ENCODE measurements around the gene LHX4.

DNA sequence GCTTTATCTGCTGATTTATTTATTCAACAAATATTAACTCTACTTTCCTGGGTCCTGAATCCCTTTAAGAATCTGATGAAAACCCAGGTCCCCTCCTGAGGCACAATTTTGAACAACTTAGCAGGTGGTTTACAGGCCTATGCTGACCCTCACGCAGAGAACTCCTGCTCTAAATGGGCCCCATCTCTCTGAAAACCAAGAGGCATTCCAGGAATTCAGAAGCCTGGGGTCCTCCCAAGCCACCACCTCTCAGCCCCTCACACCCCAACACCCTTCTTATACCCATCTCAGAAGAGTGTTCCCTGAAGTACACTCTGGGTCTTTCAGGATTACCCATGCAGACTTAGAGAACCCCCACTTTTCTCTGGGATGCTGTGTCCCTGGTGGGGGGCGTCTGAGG lies 34.5 kb downstream of the LHX4 start:
- TF ChIP-seq, protein P1, sequence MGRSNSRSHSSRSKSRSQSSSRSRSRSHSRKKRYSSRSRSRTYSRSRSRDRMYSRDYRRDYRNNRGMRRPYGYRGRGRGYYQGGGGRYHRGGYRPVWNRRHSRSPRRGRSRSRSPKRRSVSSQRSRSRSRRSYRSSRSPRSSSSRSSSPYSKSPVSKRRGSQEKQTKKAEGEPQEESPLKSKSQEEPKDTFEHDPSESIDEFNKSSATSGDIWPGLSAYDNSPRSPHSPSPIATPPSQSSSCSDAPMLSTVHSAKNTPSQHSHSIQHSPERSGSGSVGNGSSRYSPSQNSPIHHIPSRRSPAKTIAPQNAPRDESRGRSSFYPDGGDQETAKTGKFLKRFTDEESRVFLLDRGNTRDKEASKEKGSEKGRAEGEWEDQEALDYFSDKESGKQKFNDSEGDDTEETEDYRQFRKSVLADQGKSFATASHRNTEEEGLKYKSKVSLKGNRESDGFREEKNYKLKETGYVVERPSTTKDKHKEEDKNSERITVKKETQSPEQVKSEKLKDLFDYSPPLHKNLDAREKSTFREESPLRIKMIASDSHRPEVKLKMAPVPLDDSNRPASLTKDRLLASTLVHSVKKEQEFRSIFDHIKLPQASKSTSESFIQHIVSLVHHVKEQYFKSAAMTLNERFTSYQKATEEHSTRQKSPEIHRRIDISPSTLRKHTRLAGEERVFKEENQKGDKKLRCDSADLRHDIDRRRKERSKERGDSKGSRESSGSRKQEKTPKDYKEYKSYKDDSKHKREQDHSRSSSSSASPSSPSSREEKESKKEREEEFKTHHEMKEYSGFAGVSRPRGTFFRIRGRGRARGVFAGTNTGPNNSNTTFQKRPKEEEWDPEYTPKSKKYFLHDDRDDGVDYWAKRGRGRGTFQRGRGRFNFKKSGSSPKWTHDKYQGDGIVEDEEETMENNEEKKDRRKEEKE (IDR thresholded peaks at IDR 0.05), result no peak
- TF ChIP-seq USF2 (IDR thresholded peaks at IDR 0.05; ENCODE audit: low read depth, low read length) (no peak), USF2 (CRISPR knock-in tag; IDR thresholded peaks at IDR 0.05; ENCODE audit: borderline replicate concordance) (no peak), ZFP90 (CRISPR knock-in tag; IDR thresholded peaks at IDR 0.05; ENCODE audit: borderline replicate concordance) (no peak), ZBTB8A (CRISPR knock-in tag; IDR thresholded peaks at IDR 0.05; ENCODE audit: borderline replicate concordance, low read depth) (no peak), CEBPB (IDR thresholded peaks at IDR 0.05; ENCODE audit: borderline replicate concordance, low read depth, low read length) (no peak), KLF11 (CRISPR knock-in tag; IDR thresholded peaks at IDR 0.05) (no peak), ZNF282 (IDR thresholded peaks at IDR 0.05; ENCODE audit: partially characterized antibody) (no peak), POLR2A (IDR thresholded peaks at IDR 0.05; ENCODE audit: insufficient read depth in 1 of 2, low read depth in 2 of 2, low read length in 2 of 2) (no peak), ZNF441 (CRISPR knock-in tag; IDR thresholded peaks at IDR 0.05; ENCODE audit: borderline replicate concordance) (no peak), ZNF414 (CRISPR knock-in tag; IDR thresholded peaks at IDR 0.05) (no peak)
